ENCODE data around the gene JAZF1.

GRCh38 chr7:27822245-27822644 is 358.4 kb downstream of the JAZF1 start:
- TF ChIP-seq POLR2A (IDR thresholded peaks at IDR 0.05; ENCODE audit: low read depth, low read length) (no peak), CTCF (conservative IDR thresholded peaks at IDR 0.05; ENCODE audit: low read depth, low read length) (no peak)

Measured in IMR-90 (cell line).